HG02571 (cell line): ENCODE measurements around the gene WAS.
A peak's percentile ranks its signal among the peaks of the same experiment; 100 is the strongest.
"Not testable (repeated sequence)": the region's sequence is repeated elsewhere in the genome, so short reads cannot be mapped to it uniquely, and the experiment has no call there.

Experiments
- ATAC-seq: cut with Tn5 transposase; IDR thresholded peaks from one replicate; pipeline ENCODE4 v1.9.1; 2021; ENCODE audit warnings: mild to moderate bottlenecking, moderate library complexity; ENCODE audit not compliant: unreplicated experiment

Gene WAS

GRCh38 chrX:48683411-48683982, at the start of gene WAS:
Gene WAS, plus strand, starts transcription at chrX:48683799. Its CDS starts 55 bp downstream, at chrX:48683854.
- peak; percentile 59 for ATAC-seq

GRCh38 chrX:48636301-48636700, 47.3 kb upstream of the WAS start:
- no peak for ATAC-seq

DNA sequence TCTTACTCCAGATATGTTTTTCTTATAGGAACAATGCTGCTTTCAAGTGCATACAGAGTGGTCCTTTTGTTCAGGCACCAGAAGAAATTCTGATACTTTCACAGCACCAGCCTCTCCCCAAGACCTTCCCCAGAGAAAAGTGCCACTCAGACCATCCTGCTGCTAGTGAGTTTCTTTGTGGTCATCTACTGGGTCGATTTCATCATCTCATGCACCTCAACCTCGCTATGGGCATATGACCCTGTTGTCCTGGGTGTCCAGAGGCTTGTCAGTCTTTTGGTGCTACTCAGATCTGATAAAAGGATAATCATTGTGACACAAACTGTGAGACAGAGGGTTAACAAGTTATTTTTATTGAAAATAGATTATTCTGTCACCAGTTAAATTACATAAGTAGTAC, 46.8 kb upstream of the WAS start:
- no peak for ATAC-seq

DNA sequence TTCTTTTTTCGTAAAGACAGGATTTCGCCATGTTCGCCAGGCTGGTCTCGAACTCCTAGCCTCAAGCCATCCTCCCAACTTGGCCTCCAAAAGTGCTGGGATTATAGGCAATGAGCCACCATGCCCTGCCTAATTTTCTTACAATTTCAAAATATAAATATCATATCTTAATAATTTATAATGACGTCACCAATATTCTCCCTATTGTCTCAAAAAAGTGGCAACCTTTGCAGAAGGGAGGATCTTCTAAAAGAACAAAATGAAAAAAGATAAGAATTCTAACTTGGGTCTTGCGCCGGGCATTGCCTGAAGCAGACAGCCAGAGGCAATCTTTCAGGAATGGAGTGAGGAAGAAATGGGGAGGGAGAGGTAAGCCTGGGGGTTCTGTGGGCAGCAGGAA, 37.9 kb upstream of the WAS start:
- ATAC-seq = no peak

GRCh38 chrX:48648336-48648751, 35.3 kb upstream of the WAS start:
- ATAC-seq = no peak

- ATAC-seq = no peak
These were observed 34.5 kb upstream of the WAS start for GRCh38 chrX:48649102-48649501.

- ATAC-seq = not testable (repeated sequence)
These were observed 31.5 kb upstream of the WAS start for GRCh38 chrX:48652055-48652579.

GRCh38 chrX:48654746-48655145, 28.9 kb upstream of the WAS start:
- not testable (repeated sequence) for ATAC-seq

GRCh38 chrX:48659686-48660085, 23.9 kb upstream of the WAS start:
- not testable (repeated sequence) for ATAC-seq

DNA sequence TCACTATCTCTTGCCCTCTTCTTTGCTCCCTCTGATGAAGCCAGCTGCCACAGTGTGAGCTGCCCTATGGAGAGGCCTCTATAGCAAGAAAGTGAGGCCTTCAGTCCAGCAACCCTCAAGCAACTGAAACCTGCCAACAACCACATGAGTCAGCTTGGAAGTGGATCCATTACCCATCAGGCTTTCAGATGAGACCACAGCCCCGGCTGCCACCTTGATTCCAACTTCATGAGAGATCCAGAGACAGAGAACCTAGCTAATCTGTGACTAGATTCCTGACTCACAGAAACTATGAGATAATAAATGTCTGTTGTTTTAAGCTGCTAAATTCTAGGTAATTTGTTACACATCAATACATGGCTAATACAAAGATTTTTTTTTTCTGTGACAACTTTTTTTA, 20.4 kb upstream of the WAS start:
- no peak for ATAC-seq

DNA sequence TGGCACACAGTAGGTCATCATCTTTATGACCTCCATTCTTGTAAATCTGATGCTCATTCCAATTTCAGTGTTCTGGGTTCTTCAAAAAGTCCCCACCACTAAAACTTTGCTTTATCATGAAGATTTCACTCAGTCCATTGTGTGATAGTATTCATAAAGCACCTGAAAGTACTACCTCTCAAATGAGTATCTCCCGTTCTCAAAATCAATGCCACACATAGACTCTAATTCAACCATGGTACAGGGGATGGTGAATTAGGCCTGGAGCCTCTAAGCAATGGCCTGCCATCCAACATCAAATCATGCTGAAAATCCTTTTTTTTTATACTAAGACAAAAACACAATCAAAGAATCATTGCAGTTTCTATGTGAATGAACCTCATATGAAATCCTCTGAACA, 19.4 kb upstream of the WAS start:
- no peak for ATAC-seq

- ATAC-seq = no peak
These were observed 17.6 kb upstream of the WAS start for GRCh38 chrX:48665991-48666390.

- ATAC-seq = no peak
These were observed 16.9 kb upstream of the WAS start for GRCh38 chrX:48666649-48667048.

GRCh38 chrX:48667509-48667908, 16.1 kb upstream of the WAS start:
- no peak for ATAC-seq

DNA sequence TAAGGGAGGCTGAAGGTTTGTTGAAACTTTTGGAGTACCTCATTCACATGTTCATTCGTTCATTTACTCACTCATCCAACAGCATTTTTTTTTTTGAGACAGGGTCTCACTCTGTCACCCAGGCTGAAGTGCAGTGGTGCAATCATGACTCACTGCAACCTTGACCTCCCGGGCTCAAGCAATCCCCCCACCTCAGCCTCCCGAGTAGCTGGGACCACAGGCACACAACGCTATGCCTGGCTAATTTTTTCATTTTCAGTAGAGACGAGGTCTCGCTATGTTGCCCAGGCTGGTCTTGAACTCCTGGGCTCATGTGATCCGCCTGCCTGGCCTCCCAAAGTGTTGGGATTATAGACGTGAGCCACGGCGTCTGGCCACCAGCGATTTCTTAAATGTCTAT, 15.4 kb upstream of the WAS start:
- ATAC-seq = not testable (repeated sequence)

GRCh38 chrX:48676106-48676892, 7.3 kb upstream of the WAS start:
- peak; percentile 85 for ATAC-seq

GRCh38 chrX:48676893-48677270, 6.7 kb upstream of the WAS start:
- no peak for ATAC-seq

GRCh38 chrX:48677516-48677915, 6.1 kb upstream of the WAS start:
- ATAC-seq = no peak

- ATAC-seq = not testable (repeated sequence)
These were observed 3.1 kb upstream of the WAS start for GRCh38 chrX:48680467-48680866.

DNA sequence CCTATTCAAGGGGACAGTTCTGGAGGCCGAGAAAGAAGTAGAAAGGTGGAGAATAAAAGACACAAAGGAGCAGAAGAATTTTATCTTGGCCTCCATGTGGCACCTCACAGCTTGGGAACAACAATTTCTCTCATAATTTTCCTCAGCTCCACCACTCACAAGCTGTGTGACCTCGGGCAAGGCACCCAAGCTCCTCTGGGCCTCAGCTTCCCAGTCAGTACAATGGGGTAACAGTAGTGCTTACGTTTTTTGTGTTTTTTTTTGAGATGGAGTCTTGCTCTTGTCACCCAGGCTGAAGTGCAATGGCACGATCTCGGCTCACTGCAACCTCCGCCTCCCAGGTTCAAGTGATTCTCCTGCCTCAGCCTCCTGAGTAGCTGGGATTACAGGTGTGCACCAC, 2.7 kb upstream of the WAS start:
- not testable (repeated sequence) for ATAC-seq

DNA sequence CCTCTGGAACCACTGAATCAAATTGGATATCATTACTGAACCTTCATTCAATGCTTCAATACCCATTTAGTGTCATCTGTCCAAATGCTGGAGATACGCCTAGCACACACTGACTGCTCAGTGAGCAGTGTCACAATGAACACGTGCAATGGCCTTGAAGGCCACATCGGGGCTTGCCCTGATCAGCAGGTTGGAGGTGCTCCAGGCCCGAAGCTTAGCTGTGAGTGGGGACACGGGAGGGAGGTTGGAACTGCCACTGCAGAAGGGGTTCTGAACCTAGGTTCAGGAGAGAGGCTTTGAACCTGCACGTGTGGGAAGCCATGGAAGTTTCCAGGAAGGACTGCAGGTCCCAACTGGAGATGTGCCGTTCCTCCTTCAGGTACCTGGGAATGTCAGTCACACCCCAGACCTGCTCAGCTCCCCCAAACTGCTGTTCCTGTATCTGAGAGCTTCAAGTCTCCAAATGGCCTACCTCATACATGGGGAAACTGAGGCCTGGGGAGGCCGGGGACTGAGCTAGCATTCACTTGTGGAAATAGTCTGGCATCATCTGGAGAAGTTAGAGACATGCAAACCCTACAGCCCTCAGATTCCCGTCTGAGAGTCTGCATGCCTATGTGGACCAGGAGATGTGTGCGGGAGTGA, 1.9 kb upstream of the WAS start:
- ATAC-seq = no peak

DNA sequence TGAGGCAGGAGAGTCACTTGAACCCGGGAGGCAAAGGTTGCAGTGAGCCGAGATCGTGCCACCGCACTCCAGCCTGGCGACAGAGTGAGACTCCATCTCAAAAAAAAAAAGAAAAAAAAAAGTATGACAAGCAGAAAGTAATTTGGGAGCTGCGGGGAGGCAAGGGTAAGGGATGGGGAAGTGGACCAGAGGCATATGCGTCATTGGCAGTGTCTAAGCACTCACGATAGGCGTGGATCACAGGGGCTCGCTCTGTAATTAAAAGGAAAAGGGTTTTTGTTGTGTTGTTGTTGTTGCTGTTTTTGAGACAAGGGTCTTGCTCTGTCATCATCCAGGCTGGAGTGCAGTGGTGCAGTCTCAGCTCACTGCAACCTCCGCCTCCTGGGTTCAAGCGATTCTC, 804 bp upstream of the WAS start:
- not testable (repeated sequence) for ATAC-seq
